Activated CD4-positive, alpha-beta memory T cell treated with anti-CD3 and anti-CD28 coated beads for 36 hours (primary cell): Measurements from ENCODE around the gene SFXN1. TPM values are rescaled to one million over a fixed set of nuclear protein-coding genes. Genes with fewer than 3 reads are reported as not detected.

ENCODE experiments used
- CTCF ChIA-PET: fragments of 350-600 bp; sonication (Branson Sonifier 250); formaldehyde crosslinking; loops from one replicate; lab custom pipeline; 2021; ENCODE audit warnings: antibody characterized with exemption, inconsistent platforms; lab: Charles Lee
- POLR2A ChIA-PET: fragments of 350-600 bp; sonication (Branson Sonifier 250); formaldehyde crosslinking; loops from one replicate; lab custom pipeline; 2021; ENCODE audit warnings: antibody characterized with exemption; lab: Charles Lee
- DNase-seq: peaks from one replicate; pipeline ENCODE4 v3.0.0-alpha.2; 2020
- H3K27ac Mint-ChIP-seq: one replicate; pipeline ENCODE4 v1.8.0; 2021; ENCODE audit warnings: mixed read lengths
- H3K27me3 Mint-ChIP-seq: one replicate; pipeline ENCODE4 v1.8.0; 2021; ENCODE audit warnings: mixed read lengths
- H3K36me3 Mint-ChIP-seq: one replicate; pipeline ENCODE4 v1.8.0; 2021; ENCODE audit warnings: mixed read lengths
- H3K4me1 Mint-ChIP-seq: one replicate; pipeline ENCODE4 v1.8.0; 2021; ENCODE audit warnings: low read depth, mixed read lengths
- H3K4me3 Mint-ChIP-seq: one replicate; pipeline ENCODE4 v1.8.0; 2021; ENCODE audit warnings: mild to moderate bottlenecking, mixed read lengths
- H3K9me3 Mint-ChIP-seq: one replicate; pipeline ENCODE4 v1.8.0; 2021; ENCODE audit warnings: mixed read lengths
- intact Hi-C: fragments of 100-400 bp; cut with micrococcal nuclease; formaldehyde crosslinking; loops from one replicate; pipeline ENCODE4 v1.15.1; 2023
- total RNA-seq, 2 experiments: library from RNA; stranded (reverse); gene quantifications; one replicate each; pipeline ENCODE4 v1.2.3, GENCODE V29; 2021

The SFXN1 gene
- total RNA-seq, 2 experiments from 2014 or later: 298 to 300 TPM

DNA sequence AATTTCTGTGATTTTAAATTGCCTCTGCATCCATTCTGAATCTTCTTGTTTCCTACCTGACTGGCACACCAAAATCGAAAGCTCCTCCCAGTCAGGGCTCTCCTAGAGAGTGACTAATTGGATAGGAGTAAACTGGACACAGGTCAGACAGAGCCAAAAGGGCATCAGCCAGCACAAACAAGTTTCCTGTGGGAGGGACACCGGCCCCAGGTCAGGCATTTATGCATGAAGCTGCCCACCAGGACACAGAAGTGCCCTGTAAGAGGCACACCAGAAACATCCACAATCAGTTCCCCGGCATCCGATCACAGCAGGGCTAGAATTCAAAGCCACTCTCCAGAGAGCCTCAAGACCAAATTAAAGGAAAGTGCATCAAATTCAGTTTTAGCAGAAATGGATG is 78.4 kb downstream of the SFXN1 start:
- peaks cover 3% of the 10 kb centered on the region for H3K4me1 Mint-ChIP-seq
- DNase-seq: no peak
- H3K9me3 Mint-ChIP-seq: no peaks in the 10 kb centered on the region
- H3K36me3 Mint-ChIP-seq: no peaks in the 10 kb centered on the region
- ChIA-PET CTCF (interaction anchor here (1.4 to 2.4 kb wide), 2 partner anchors 22 to 140 kb away, joined by 4 to 10 read pairs; no protein-coding TSS in a partner anchor), POLR2A (no interaction called here)
- no peak overlapping the region for H3K27ac Mint-ChIP-seq
- intact Hi-C loops: no loop called here
- H3K4me3 Mint-ChIP-seq: no peak overlapping the region
- H3K27me3 Mint-ChIP-seq: peaks cover 16% of the 10 kb centered on the region

DNA sequence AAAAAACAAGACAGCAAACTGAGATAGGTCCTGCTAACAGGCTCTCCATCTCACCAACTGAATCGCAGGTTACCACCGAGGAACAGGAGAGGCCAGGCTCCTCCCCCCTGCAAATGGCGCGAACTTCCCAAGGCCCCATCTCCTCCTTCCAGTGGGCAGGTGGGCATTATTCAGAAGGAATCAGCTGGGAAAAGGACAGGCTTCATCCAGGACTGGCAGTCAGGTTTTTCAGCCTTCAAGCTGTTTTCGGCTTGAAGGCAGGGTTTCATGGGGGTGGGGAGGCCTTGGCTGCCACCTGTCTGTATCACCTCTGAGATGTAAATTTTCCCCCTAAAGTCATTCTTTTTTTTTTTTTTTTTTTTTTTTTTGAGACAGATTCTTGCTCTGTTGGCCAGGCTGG is 79.4 kb downstream of the SFXN1 start:
- ChIA-PET CTCF (interaction anchor here (2.4 kb wide), 1 partner anchor 23 kb away, joined by 10 read pairs; no protein-coding TSS in a partner anchor), POLR2A (no interaction called here)
- no peak for DNase-seq
- no peak overlapping the region for H3K4me3 Mint-ChIP-seq
- no peaks in the 10 kb centered on the region for H3K36me3 Mint-ChIP-seq
- H3K27me3 Mint-ChIP-seq: peaks cover 12% of the 10 kb centered on the region
- intact Hi-C loops: no loop called here
- H3K27ac Mint-ChIP-seq: no peak overlapping the region
- H3K4me1 Mint-ChIP-seq: peaks cover 3% of the 10 kb centered on the region
- no peaks in the 10 kb centered on the region for H3K9me3 Mint-ChIP-seq

DNA sequence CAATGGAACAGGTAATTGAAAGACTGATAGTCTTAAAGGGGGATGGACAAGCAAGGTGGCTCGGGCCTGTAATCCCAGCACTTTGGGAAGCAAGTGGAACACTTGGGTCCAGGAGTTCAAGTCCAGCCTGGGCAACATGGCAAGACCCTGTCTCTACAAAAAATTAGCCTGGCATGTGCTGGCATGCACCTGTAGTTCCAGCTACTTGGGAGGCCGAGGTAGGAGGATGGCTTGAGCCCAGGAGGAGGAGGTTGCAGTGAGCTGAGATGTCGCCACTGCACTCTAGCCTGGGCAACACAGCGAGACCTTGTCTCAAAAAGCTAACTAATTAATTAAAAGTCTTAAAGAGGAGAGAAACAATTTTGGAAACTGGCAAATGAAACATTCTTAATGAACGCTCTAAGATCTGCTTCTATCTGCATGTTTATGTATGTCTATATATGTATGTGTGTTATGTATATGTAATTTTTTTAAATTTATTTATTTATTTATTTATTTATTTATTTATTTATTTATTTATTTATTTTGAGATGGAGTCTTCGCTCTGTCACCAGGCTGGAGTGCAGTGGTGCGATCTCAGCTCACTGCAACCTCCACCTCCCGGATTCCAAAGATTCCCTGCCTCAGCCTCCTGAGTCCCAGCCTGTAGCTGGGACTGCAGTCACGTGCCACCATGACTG is 80.6 kb downstream of the SFXN1 start:
- peaks cover 3% of the 10 kb centered on the region for H3K4me1 Mint-ChIP-seq
- H3K27me3 Mint-ChIP-seq: peaks cover 13% of the 10 kb centered on the region
- no peaks in the 10 kb centered on the region for H3K9me3 Mint-ChIP-seq
- DNase-seq: no peak
- no peaks in the 10 kb centered on the region for H3K36me3 Mint-ChIP-seq
- no peak overlapping the region for H3K4me3 Mint-ChIP-seq
- intact Hi-C loops: no loop called here
- POLR2A ChIA-PET: no interaction called here
- CTCF ChIA-PET: interaction anchor here (1.8 kb wide), 1 partner anchor 25 kb away, joined by 10 read pairs; no protein-coding TSS in a partner anchor
- no peak overlapping the region for H3K27ac Mint-ChIP-seq

DNA sequence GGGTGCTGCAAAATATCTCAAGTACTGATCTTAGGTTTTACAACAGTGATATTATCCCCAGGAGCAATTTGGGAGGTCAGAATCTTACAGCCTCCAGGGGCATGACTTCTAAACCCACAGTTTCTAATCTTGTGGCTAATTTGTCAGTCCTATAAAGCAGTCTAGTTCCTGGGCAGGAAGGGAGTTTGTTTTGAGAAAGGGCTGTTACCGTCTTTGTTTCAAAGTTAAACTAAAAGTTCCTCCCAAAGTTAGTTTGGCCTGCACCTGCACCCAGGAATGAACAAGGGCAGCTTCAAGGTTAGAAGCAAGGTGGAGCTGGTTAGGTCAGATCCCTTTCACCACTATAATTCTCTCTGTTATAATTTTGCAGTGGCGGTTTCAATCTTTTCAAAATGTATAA is 81.7 kb downstream of the SFXN1 start:
- H3K4me3 Mint-ChIP-seq: no peak overlapping the region
- intact Hi-C loops: no loop called here
- CTCF ChIA-PET: interaction anchor here (1.8 kb wide), 1 partner anchor 26 kb away, joined by 10 read pairs; no protein-coding TSS in a partner anchor
- H3K27me3 Mint-ChIP-seq: peaks cover 6% of the 10 kb centered on the region
- no peak for DNase-seq
- POLR2A ChIA-PET: no interaction called here
- no peaks in the 10 kb centered on the region for H3K9me3 Mint-ChIP-seq
- H3K36me3 Mint-ChIP-seq: no peaks in the 10 kb centered on the region
- H3K4me1 Mint-ChIP-seq: peaks cover 3% of the 10 kb centered on the region
- H3K27ac Mint-ChIP-seq: no peak overlapping the region

DNA sequence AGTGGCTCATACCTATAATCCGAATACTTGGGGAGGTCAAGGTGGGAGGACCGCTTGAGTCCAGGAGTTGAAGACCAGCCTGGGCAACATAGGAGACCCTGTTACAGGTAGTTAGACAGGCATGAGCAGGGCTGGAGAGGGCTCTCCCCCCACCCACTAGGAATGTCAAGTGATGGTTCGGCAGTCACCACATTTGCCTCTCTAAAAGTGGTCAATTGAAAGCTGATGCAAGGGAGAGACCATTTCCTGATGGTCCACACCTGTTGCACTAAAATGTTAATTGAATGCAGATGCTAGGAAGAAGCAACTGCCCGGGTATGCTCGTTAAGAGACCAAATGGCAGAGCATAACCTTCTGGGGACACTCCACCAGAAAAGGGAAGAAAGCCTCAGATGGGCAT is 82.7 kb downstream of the SFXN1 start:
- Mint-ChIP-seq H3K27me3 (peaks cover 6% of the 10 kb centered on the region), H3K4me3 (no peak overlapping the region), H3K9me3 (no peaks in the 10 kb centered on the region), H3K4me1 (peaks cover 3% of the 10 kb centered on the region), H3K36me3 (no peaks in the 10 kb centered on the region), H3K27ac (no peak overlapping the region)
- POLR2A ChIA-PET: no interaction called here
- intact Hi-C loops: no loop called here
- DNase-seq: no peak
- CTCF ChIA-PET: no interaction called here

DNA sequence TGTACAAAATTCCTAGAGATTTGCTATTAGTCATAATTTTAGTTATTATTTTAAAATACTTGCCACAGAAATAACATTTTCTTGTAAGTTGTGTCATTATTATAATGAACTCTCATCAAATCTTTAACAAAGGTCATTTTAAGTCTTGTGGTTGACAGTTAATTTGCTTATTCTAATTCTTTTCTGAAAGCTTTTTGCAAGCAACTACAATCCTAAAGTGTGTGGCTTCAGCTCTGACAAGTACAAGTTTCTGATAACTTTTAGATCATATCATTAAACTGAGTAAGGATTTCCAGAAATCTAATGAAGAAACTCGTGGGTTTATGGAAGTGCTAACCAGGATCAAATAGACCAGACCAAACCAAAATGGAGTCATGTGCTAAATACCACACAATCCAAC is 86.4 kb downstream of the SFXN1 start:
- no peaks in the 10 kb centered on the region for H3K36me3 Mint-ChIP-seq
- H3K27ac Mint-ChIP-seq: no peak overlapping the region
- intact Hi-C loops: loop anchor here (5.0 kb wide), 1 partner anchor 612 kb away; no protein-coding TSS in a partner anchor
- CTCF ChIA-PET: interaction anchor here (1.3 to 2.1 kb wide), 2 partner anchors 31 to 154 kb away, joined by 4 to 8 read pairs; no protein-coding TSS in a partner anchor
- H3K4me3 Mint-ChIP-seq: no peak overlapping the region
- H3K27me3 Mint-ChIP-seq: peaks cover 4% of the 10 kb centered on the region
- H3K9me3 Mint-ChIP-seq: no peaks in the 10 kb centered on the region
- no peak for DNase-seq
- H3K4me1 Mint-ChIP-seq: peaks cover 13% of the 10 kb centered on the region
- POLR2A ChIA-PET: no interaction called here

DNA sequence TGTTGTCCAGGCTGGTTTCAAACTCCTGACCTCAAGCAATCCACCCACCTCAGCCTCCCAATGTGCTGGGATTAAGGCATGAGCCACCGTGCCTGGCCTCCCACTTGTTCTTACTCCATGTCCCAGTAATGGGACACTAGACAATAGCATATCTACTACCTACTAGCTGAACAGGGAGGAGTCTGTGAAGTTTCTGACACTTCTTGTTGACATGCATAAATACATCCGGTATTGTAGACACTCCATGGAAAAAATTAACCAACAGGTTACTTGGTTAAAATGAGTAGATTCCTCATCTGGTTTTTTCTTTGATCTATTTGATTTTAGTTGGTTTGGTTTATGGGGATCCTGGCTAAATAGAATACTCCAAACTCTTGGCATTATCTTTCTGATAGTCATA is 88.3 kb downstream of the SFXN1 start:
- Mint-ChIP-seq H3K4me1 (peaks cover 12% of the 10 kb centered on the region), H3K4me3 (no peak overlapping the region)

DNA sequence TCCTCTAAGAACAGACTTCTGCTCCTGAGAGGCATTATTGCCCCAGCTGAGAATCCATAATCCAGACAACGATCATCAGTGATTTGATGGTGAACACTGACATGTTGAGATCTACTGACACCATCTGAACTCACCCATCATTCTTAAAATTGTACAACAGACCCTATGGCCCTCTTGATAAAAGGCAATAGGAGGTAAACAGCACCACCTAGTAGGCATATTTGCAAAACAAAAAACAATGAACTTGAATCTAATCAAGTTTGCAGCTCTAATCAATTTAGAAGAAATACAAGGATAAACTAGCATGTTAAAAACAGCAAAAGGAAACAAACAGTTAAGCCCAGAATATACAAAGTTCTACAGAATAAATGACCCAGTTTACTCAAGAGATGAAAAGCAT is 89.6 kb downstream of the SFXN1 start:
- Mint-ChIP-seq H3K27me3 (peaks cover 1% of the 10 kb centered on the region), H3K4me1 (peaks cover 15% of the 10 kb centered on the region), H3K27ac (no peak overlapping the region), H3K9me3 (no peaks in the 10 kb centered on the region), H3K36me3 (no peaks in the 10 kb centered on the region), H3K4me3 (no peak overlapping the region)
- intact Hi-C loops: loop anchor here (1.0 to 5.0 kb wide), 2 partner anchors 34 to 616 kb away; no protein-coding TSS in a partner anchor
- DNase-seq: no peak
- ChIA-PET CTCF (interaction anchor here (0.6 to 5.7 kb wide), 4 partner anchors 34 to 1995 kb away, joined by 3 to 26 read pairs (median 4); no protein-coding TSS in a partner anchor), POLR2A (no interaction called here)

More for the DNA sequence above, 88.3 kb downstream of the SFXN1 start:
- H3K9me3 Mint-ChIP-seq: no peaks in the 10 kb centered on the region
- DNase-seq: no peak
- H3K27me3 Mint-ChIP-seq: peaks cover 2% of the 10 kb centered on the region
- CTCF ChIA-PET: interaction anchor here (0.7 to 2.1 kb wide), 3 partner anchors 20 to 153 kb away, joined by 3 to 8 read pairs (median 4); no protein-coding TSS in a partner anchor
- no peak overlapping the region for H3K27ac Mint-ChIP-seq
- no peaks in the 10 kb centered on the region for H3K36me3 Mint-ChIP-seq
- POLR2A ChIA-PET: no interaction called here
- intact Hi-C loops: loop anchor here (5.0 kb wide), 1 partner anchor 614 kb away; no protein-coding TSS in a partner anchor

DNA sequence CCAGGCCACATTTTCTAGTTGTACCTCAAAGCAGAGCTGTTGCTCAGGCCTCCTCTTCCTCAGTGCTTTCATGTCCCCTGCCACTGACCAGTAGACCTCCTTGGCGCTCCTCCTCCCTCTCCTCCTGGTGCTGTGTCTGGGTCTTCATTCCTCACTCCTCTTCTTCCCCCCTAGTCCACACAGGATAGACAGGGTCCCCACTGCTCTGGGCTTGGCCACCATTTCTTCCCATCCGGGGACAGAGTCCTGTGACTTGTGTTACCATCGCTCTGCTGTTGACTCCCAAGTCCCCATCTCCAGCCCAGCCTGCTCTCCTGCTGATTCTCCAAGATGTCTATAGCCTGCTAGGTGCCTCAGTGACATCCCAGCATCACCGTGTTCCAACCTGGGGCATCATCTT is 91.3 kb downstream of the SFXN1 start:
- Mint-ChIP-seq H3K27ac (no peak overlapping the region), H3K36me3 (no peaks in the 10 kb centered on the region), H3K27me3 (peaks cover 5% of the 10 kb centered on the region), H3K4me1 (peaks cover 15% of the 10 kb centered on the region), H3K9me3 (no peaks in the 10 kb centered on the region), H3K4me3 (no peak overlapping the region)
- POLR2A ChIA-PET: no interaction called here
- CTCF ChIA-PET: interaction anchor here (5.7 kb wide), 1 partner anchor 36 kb away, joined by 26 read pairs; no protein-coding TSS in a partner anchor
- no peak for DNase-seq
- intact Hi-C loops: loop anchor here (5.0 kb wide), 1 partner anchor 617 kb away; no protein-coding TSS in a partner anchor

DNA sequence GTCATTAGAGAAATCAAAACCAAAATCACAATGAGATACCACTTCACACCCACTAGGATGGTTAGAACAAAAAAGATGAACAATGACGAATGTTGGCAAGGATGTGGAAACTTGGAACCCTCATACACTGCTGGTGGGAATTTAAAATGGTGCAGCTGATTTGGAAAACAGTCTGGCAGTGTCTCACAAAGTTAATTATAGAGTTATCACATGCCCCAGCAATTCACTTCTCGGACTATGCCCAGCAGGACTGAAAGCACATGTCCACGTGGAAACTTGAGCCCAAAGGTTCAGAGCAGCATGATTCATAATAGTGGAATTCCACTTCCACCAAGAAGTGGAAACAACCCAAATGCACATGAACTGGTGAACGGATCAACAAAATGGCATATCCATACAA is 94.5 kb downstream of the SFXN1 start:
- CTCF ChIA-PET: interaction anchor here (5.7 kb wide), 1 partner anchor 39 kb away, joined by 26 read pairs; no protein-coding TSS in a partner anchor
- Mint-ChIP-seq H3K36me3 (no peaks in the 10 kb centered on the region), H3K4me3 (no peak overlapping the region), H3K27ac (no peak overlapping the region), H3K4me1 (peaks cover 6% of the 10 kb centered on the region), H3K27me3 (peaks cover 5% of the 10 kb centered on the region), H3K9me3 (no peaks in the 10 kb centered on the region)
- no peak for DNase-seq
- intact Hi-C loops: no loop called here
- POLR2A ChIA-PET: no interaction called here

DNA sequence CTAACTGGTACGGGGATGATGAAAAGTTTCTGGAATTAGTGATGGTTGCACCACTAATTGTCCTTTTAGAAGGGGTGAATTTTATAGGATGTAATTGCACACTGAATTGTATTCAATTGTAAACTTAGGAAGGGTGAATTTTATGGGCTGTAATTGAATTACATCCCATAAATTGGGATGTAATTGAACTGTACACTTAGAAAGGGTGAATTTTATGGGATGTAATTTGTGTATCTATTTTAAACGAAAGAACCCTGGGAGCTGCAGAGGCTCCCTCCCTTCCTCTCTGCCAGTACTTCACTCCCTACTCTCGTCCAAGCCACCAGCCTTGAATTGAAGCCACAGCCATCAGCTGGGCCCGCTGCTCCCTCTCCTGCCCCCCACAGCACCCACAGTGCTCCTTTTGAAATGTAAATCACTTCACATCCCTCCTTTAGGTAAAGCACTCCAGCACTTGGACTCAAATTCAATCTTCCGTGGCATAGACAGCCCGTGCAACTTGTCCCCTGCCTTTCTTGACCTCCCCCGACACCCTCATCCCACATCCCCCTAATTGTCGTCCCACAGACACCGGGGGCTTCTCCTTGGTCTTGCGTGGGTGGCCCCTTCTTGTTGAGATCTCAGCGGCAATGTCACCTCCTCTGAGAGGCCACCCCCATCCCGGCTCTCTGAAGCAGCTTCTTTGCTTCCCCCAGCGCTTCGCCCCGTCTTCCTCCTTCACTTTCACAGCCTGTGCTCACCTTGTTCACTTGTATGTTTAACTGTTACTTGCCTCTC is 95.3 kb downstream of the SFXN1 start:
- no peak overlapping the region for H3K27ac Mint-ChIP-seq
- CTCF ChIA-PET: interaction anchor here (1.7 kb wide), 1 partner anchor 40 kb away, joined by 6 read pairs; no protein-coding TSS in a partner anchor

DNA sequence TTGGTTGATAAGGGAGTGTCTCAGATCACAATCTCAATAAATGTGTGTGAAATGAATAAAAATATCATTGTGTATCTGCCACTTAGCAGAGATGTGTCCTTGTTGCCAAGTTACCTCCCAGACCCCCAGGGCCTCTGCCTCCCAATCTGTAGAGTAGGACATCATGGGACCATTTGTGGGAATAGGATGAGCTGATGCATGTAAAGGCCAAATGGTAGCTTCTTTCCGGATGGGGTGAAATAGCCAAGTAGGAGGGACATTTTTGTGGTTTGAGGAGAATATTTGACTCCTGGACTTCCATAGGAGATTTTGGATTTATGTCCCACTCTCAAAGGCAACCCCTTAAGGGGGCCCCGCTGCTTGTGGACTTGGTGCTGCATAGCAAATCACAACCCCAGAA is 96.9 kb downstream of the SFXN1 start:
- POLR2A ChIA-PET: no interaction called here
- Mint-ChIP-seq H3K4me1 (peaks cover 8% of the 10 kb centered on the region), H3K27me3 (peaks cover 5% of the 10 kb centered on the region)

More for the DNA sequence above, 95.3 kb downstream of the SFXN1 start:
- POLR2A ChIA-PET: no interaction called here
- no peaks in the 10 kb centered on the region for H3K36me3 Mint-ChIP-seq
- DNase-seq: no peak
- H3K9me3 Mint-ChIP-seq: no peaks in the 10 kb centered on the region
- no peak overlapping the region for H3K4me3 Mint-ChIP-seq
- H3K4me1 Mint-ChIP-seq: peaks cover 3% of the 10 kb centered on the region
- peaks cover 5% of the 10 kb centered on the region for H3K27me3 Mint-ChIP-seq
- intact Hi-C loops: no loop called here

More for the DNA sequence above, 96.9 kb downstream of the SFXN1 start:
- CTCF ChIA-PET: interaction anchor here (1.7 kb wide), 1 partner anchor 41 kb away, joined by 6 read pairs; no protein-coding TSS in a partner anchor
- Mint-ChIP-seq H3K9me3 (no peaks in the 10 kb centered on the region), H3K27ac (no peak overlapping the region), H3K36me3 (no peaks in the 10 kb centered on the region), H3K4me3 (no peak overlapping the region)
- intact Hi-C loops: no loop called here
- DNase-seq: no peak
